Measurements from ENCODE around the gene DLGAP1. TPM values are rescaled to one million over a fixed set of nuclear protein-coding genes. Genes with fewer than 3 reads are reported as not detected.

Gene DLGAP1
- total RNA-seq, 1 experiment from 2014 or later: 23.2 TPM

GRCh38 chr18:3447068-3447894, 1007.8 kb downstream of the DLGAP1 start:
- TF ChIP-seq CTCF (conservative IDR thresholded peaks at IDR 0.05): no peak
- H3K27me3 ChIP-seq (ENCODE audit: insufficient read depth, low read length): no peaks in the 10 kb centered on the region
- peak overlapping the region; percentile 98 to 99 for H3K4me3 Mint-ChIP-seq
- peak overlapping the region; percentile 35 for H2AK5ac ChIP-seq (ENCODE audit: insufficient read length, low read length)
- H3K23me2 ChIP-seq (ENCODE audit: insufficient read length, low read depth, low read length, poor library complexity, severe bottlenecking): peaks cover 15% of the 10 kb centered on the region
- H3K27ac Mint-ChIP-seq: peak overlapping the region; percentile 100
- peak overlapping the region; percentile 76 for H2BK5ac ChIP-seq (ENCODE audit: insufficient read length, low read length)
- peak; percentile 50 for DNase-seq
- H3T11ph ChIP-seq (ENCODE audit: low read length): peak overlapping the region; percentile 87
- H4K91ac ChIP-seq (ENCODE audit: insufficient read length, low read depth, low read length): peak overlapping the region; percentile 70
- no peak overlapping the region for H4K8ac ChIP-seq (replicated peaks; ENCODE audit: insufficient read length, low read depth, low read length)
- peaks cover under 1 to 8% of the 10 kb centered on the region in 2 experiments; a peak in 3 of 5 replicates for H3K9me3 Mint-ChIP-seq
- peaks cover 27% of the 10 kb centered on the region; the same call in 1 of the 2 replicates for H3K79me2 ChIP-seq (ENCODE audit: insufficient read depth, low read length)
- peaks cover 2% of the 10 kb centered on the region; the same call in 1 of the 2 replicates for H3K27me3 Mint-ChIP-seq (ENCODE audit: low read depth)
- peaks cover 14 to 21% (median 20%) of the 10 kb centered on the region in 3 experiments for H3K36me3 Mint-ChIP-seq (ENCODE audit: insufficient read depth in 1 of 3, low read depth in 3 of 3)
- peak overlapping the region; percentile 94 for H3K9ac ChIP-seq (ENCODE audit: extremely low read depth, insufficient read length, low read length)
- peak overlapping the region; percentile 94 for H3K56ac ChIP-seq (ENCODE audit: insufficient read length, low read depth, low read length)
- no peaks in the 10 kb centered on the region for H4K20me1 ChIP-seq (ENCODE audit: control insufficient read depth, insufficient read depth, insufficient read length)
- peak overlapping the region; percentile 92 for H4K5ac ChIP-seq (ENCODE audit: insufficient read length, low read depth, low read length)
- peak overlapping the region; percentile 97 for H2BK12ac ChIP-seq (ENCODE audit: insufficient read length, low read depth, low read length)
- H3K4ac ChIP-seq (ENCODE audit: low read depth, low read length): peak overlapping the region; percentile 87; the same call in 1 of the 2 replicates
- H2BK120ac ChIP-seq (ENCODE audit: low read depth, low read length, poor library complexity, severe bottlenecking): peak overlapping the region; percentile 96
- H2BK20ac ChIP-seq (ENCODE audit: low read depth, low read length, poor library complexity, severe bottlenecking): no peak overlapping the region
- peak overlapping the region; percentile 93 for H3K14ac ChIP-seq (ENCODE audit: insufficient read depth, low read length)
- H3K4me1 Mint-ChIP-seq: peaks cover 33 to 44% of the 10 kb centered on the region in 2 experiments
- peak overlapping the region; percentile 99 for H3K27ac ChIP-seq (ENCODE audit: insufficient read length, low read depth, low read length)
- H3K4me1 ChIP-seq (ENCODE audit: insufficient read depth, low read length): peaks cover 13% of the 10 kb centered on the region
- no peaks in the 10 kb centered on the region for H3K9me3 ChIP-seq (ENCODE audit: control insufficient read depth, low read depth, low read length)
- H3K79me1 ChIP-seq (ENCODE audit: insufficient read depth, low read depth, low read length, poor library complexity, severe bottlenecking): no peaks in the 10 kb centered on the region
- H3K18ac ChIP-seq (ENCODE audit: insufficient read length, low read depth, low read length): peak overlapping the region; percentile 97
- H3K23ac ChIP-seq (ENCODE audit: insufficient read length, low read depth, low read length): peak overlapping the region; percentile 15
- peak overlapping the region; percentile 85 for H3K4me2 ChIP-seq (ENCODE audit: insufficient read depth, insufficient read length, low read length)
- no peak overlapping the region for H2AFZ ChIP-seq (ENCODE audit: low read length)
- no peak overlapping the region for H2BK15ac ChIP-seq (ENCODE audit: low read depth, low read length)
- WGBS (ENCODE audit: extremely low coverage, insufficient read length, low lambda C conversion rate): no CpG with 5 or more reads among the region's 22 CpGs

Small RNA genes within 50 kb of the gene (microRNA-seq; reads per million reads assigned to microRNA genes)
- 0.35 reads per million for gene MIR6718 (ENCODE audit: borderline microRNAs expressed)
